Heart left ventricle (tissue), 16 donors: ENCODE measurements around the gene IGFBPL1. TPM values are rescaled to one million over a fixed set of nuclear protein-coding genes. Genes with fewer than 3 reads are reported as not detected.

ENCODE experiments used
- ATAC-seq, 4 donors: fragments of 200-7000 bp; cut with Tn5 transposase; one replicate each; pipeline ENCODE4 v1.9.1; 2020 to 2022; ENCODE audit warnings: moderate library complexity in 4 of 4, mild to moderate bottlenecking in 3 of 4, moderate number of reproducible peaks in 1 of 4
- DNase-seq, 5 donors: peaks; one replicate each; pipeline ENCODE4 v3.0.0-alpha.2; 2020
- H3K27ac ChIP-seq, 12 donors: fragments of 200-600 bp; sonication (generic) in 4 of 12; one replicate each; pipeline versions ENCODE4 v1.5.0 to v1.8.0; 2016 to 2022; ENCODE audit warnings: mild to moderate bottlenecking in 2 of 12
- H3K27me3 ChIP-seq, 9 donors: fragments of 200-600 bp; sonication (generic) in 2 of 9; one replicate each; pipeline versions ENCODE4 v1.5.1 to v1.8.0; 2016 to 2022; ENCODE audit warnings: mild to moderate bottlenecking in 3 of 9
- H3K36me3 ChIP-seq, 9 donors: fragments of 200-600 bp; sonication (generic) in 2 of 9; one replicate each; pipeline versions ENCODE4 v1.5.0 to v1.8.0; 2018 to 2022; ENCODE audit warnings: mild to moderate bottlenecking in 2 of 9
- H3K4me1 ChIP-seq, 12 donors: fragments of 200-600 bp; sonication (generic) in 4 of 12; one replicate each; pipeline versions ENCODE4 v1.5.0 to v1.8.0; 2016 to 2022; ENCODE audit warnings: mild to moderate bottlenecking in 3 of 12
- H3K4me3 ChIP-seq, 12 donors: fragments of 200-600 bp; sonication (generic) in 4 of 12; one replicate each; pipeline versions ENCODE4 v1.5.0 to v1.8.0; 2017 to 2022; ENCODE audit warnings: mild to moderate bottlenecking in 9 of 12, moderate library complexity in 4 of 12
- H3K9me3 ChIP-seq, 12 donors: fragments of 200-600 bp; sonication (generic) in 4 of 12; one replicate each; pipeline versions ENCODE4 v1.5.0 to v1.8.0; 2016 to 2022; ENCODE audit warnings: mild to moderate bottlenecking in 1 of 12
- POLR2A ChIP-seq, 2 donors: fragments of 450-650 bp; IDR thresholded peaks; one replicate each; pipeline ENCODE4 v1.6.1; 2017; ENCODE audit warnings: antibody characterized with exemption in 2 of 2, mild to moderate bottlenecking in 2 of 2, moderate library complexity in 2 of 2
- WGBS, 4 donors: extraction: QIAGEN DNeasy Blood & Tissue Kit in 2 of 4; methylation state at CpG; one replicate each; pipeline versions ENCODE4 v1.1.5 to v1.1.7; 2013 to 2018; 5-methylcytosine and 5-hydroxymethylcytosine counted together
- intact Hi-C, 10 donors: fragments of 100-400 bp; cut with DNase I; formaldehyde crosslinking; loops; one replicate each; pipeline versions ENCODE4 v1.11.1 to v1.14.2; 2022
- polyA plus RNA-seq, 2 donors: library from polyadenylated mRNA; stranded (reverse); fragments of 200-250 nt; gene quantifications; one replicate each; pipeline ENCODE4 v1.2.3, GENCODE V29; 2013
- total RNA-seq, 9 donors: library from RNA; depleted of rRNA in 2 of 9; stranded (reverse); fragments of >200 nt in 2 of 9; fragmentation: NEBNext Ultra II Directional in 3 of 9; extraction: Animal tissue kit (Norgen Biotek cat#: 25700) in 3 of 9; gene quantifications; one replicate each; pipeline versions ENCODE4 v1.1.0 to v1.2.4, GENCODE V29; 2016 to 2023
- TF ChIP-seq, protein P1 (sequence below), 12 donors: fragments of 200-600 bp; sonication (generic) in 4 of 12; IDR thresholded peaks; one replicate each; pipeline versions ENCODE4 v1.5.0 to v1.8.0; 2018 to 2022; ENCODE audit warnings: antibody characterized with exemption in 12 of 12, mild to moderate bottlenecking in 5 of 12
- donor health status: ischemic (EF 13 %, LVEDD 7.1; RV severe dilation, severe dysfunction).
- donor health status: healthy with polysubstance abuse.
- donor health status: DM: no; HTN: yes; CAD: no.
- donor health status: DM: no; HTN: no; CAD: no.
- donor health status: ischemic (EF 25% LVEDD 6.9; RV normal size, moderate dysfunction).
- donor health status: ischemic (EF 25% LVEDD 5.7; RV mildly dilated, moderate dysfunction).
- donor health status: healthy.
- donor health status: DM: yes; HTN: yes; CAD: no.
- donor health status: ischemic (EF 35%, LVEDD 5.7; RV mildly dilated, moderate dysfunction).
- donor health status: nonischemic (EF 11% LVEDD 7.7; RV severe dilation, severe dysfunction).
- donor health status: DM: yes; HTN: yes; CAD: no.
- donor health status: PGD.
- donor health status: ischemic (EF 29% LVEDD 5.4; RV normal size, mild dysfunction).
- donor health status: nonischemic (EF 23%, LVEDD 6.1; RV moderate dilation, normal function).

The IGFBPL1 gene
- total and polyA plus RNA-seq, 11 donors: 0.19 to 0.26 TPM; not detected in 9

- no peaks in the 10 kb centered on the region for H3K9me3 ChIP-seq
- TF ChIP-seq, protein P1, sequence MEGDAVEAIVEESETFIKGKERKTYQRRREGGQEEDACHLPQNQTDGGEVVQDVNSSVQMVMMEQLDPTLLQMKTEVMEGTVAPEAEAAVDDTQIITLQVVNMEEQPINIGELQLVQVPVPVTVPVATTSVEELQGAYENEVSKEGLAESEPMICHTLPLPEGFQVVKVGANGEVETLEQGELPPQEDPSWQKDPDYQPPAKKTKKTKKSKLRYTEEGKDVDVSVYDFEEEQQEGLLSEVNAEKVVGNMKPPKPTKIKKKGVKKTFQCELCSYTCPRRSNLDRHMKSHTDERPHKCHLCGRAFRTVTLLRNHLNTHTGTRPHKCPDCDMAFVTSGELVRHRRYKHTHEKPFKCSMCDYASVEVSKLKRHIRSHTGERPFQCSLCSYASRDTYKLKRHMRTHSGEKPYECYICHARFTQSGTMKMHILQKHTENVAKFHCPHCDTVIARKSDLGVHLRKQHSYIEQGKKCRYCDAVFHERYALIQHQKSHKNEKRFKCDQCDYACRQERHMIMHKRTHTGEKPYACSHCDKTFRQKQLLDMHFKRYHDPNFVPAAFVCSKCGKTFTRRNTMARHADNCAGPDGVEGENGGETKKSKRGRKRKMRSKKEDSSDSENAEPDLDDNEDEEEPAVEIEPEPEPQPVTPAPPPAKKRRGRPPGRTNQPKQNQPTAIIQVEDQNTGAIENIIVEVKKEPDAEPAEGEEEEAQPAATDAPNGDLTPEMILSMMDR (IDR thresholded peaks at IDR 0.05): no peak
- no peak for TF ChIP-seq POLR2A (IDR thresholded peaks at IDR 0.05)
- ATAC-seq (no peak), DNase-seq (no peak)
- intact Hi-C loops: loop anchor here in 3 of 10 donors (5.0 to 10.0 kb wide), 4 partner anchors 283 to 623 kb away; partner anchors contain the start of gene SLC25A51 (in 1 of the 3)
- peaks cover 0 to 5% (median 0%) of the 10 kb centered on the region in 12 donors for H3K4me1 ChIP-seq
- H3K36me3 ChIP-seq: no peaks in the 10 kb centered on the region
- no peaks in the 10 kb centered on the region for H3K27me3 ChIP-seq
- H3K27ac ChIP-seq: no peak overlapping the region
- no peak overlapping the region for H3K4me3 ChIP-seq
These were observed 56.4 kb downstream of the IGFBPL1 start for GRCh38 chr9:38367898-38368297.

- intact Hi-C loops: loop anchor here (1.0 to 10.0 kb wide), 13 partner anchors 276 to 619 kb away; partner anchors contain the start of gene SLC25A51 (in 2 of the 10)
- no peak overlapping the region for H3K27ac ChIP-seq
- H3K9me3 ChIP-seq: no peaks in the 10 kb centered on the region
- H3K36me3 ChIP-seq: no peaks in the 10 kb centered on the region
- no peaks in the 10 kb centered on the region for H3K27me3 ChIP-seq
- peaks cover 0 to 9% (median 0%) of the 10 kb centered on the region in 12 donors for H3K4me1 ChIP-seq
- H3K4me3 ChIP-seq: no peak overlapping the region
- no peak for DNase-seq
- ATAC-seq: peak in 2 of 4 donors; percentile 14 to 30
- WGBS, 4 donors: 61 to 77% (median 64%) methylated on average over 5 of the region's 5 CpGs
- TF ChIP-seq POLR2A (IDR thresholded peaks at IDR 0.05): no peak
- TF ChIP-seq, protein P1 (IDR thresholded peaks at IDR 0.05): no peak
These were observed 60.7 kb downstream of the IGFBPL1 start for GRCh38 chr9:38363589-38363925.

DNA sequence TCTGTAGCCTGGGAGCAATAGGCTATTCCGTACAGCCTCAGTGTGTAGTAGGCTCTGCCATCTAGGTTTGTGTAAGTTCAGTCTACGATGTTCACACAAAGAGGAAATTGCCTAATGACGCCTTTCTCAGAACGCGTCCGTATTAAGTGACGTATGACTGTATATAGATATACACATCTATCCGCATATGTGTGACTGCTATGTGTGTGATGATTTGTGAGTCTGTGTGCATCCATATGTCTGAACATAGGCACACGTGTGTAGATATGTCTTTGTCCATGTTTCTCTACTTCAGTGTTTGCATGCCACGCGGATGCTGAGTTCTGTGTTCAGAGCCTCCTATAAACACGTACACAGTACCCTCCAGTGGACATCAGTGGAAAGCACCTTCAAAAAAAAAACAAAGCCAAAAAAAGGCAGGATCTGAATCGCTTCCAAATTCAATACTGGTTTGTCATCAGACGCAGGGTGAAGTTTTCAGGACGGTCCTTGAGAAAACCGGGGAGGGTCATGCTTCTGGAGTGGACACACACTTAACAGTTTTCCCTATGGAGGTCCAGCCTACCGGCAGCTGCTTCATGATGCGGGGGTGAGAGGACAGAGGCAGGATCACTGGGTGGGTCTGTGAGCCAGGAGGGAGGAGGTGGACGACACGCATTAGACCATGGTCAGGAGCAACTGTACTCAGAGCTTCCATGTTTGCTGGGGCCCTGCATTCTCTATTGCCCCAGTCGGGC, 61.2 kb downstream of the IGFBPL1 start:
- no peaks in the 10 kb centered on the region for H3K9me3 ChIP-seq
- intact Hi-C loops: loop anchor here (1.0 to 10.0 kb wide), 13 partner anchors 276 to 618 kb away; partner anchors contain the start of gene SLC25A51 (in 2 of the 10)
- H3K27me3 ChIP-seq: no peaks in the 10 kb centered on the region
- peaks cover 0 to 9% (median 0%) of the 10 kb centered on the region in 12 donors for H3K4me1 ChIP-seq
- H3K27ac ChIP-seq: no peak overlapping the region
- no peaks in the 10 kb centered on the region for H3K36me3 ChIP-seq
- 41 to 45% (median 44%) methylated on average over 21 of the region's 21 CpGs for WGBS, 4 donors
- TF ChIP-seq POLR2A (IDR thresholded peaks at IDR 0.05): no peak
- TF ChIP-seq, protein P1 (IDR thresholded peaks at IDR 0.05): peak; percentile 36 to 72 (median 66)
- ATAC-seq (peak; percentile 73 to 90 (median 81)), DNase-seq (peak in 3 of 5 donors; percentile 20 to 44 (median 26))
- peak overlapping the region in 1 of 12 donors; percentile 32 for H3K4me3 ChIP-seq

- ATAC-seq: no peak
- H3K4me1 ChIP-seq: peaks cover 0 to 9% (median 0%) of the 10 kb centered on the region in 12 donors
- intact Hi-C loops: loop anchor here in 9 of 10 donors (5.0 to 10.0 kb wide), 10 partner anchors 274 to 617 kb away; partner anchors contain the start of gene SLC25A51 (in 2 of the 9)
- no peak overlapping the region for H3K4me3 ChIP-seq
- TF ChIP-seq POLR2A (IDR thresholded peaks at IDR 0.05): no peak
- TF ChIP-seq, protein P1 (IDR thresholded peaks at IDR 0.05): no peak
- H3K27ac ChIP-seq: no peak overlapping the region
- DNase-seq: no peak
- H3K27me3 ChIP-seq: no peaks in the 10 kb centered on the region
- no peaks in the 10 kb centered on the region for H3K9me3 ChIP-seq
- WGBS, 4 donors: 66 to 83% (median 78%) methylated on average over 6 of the region's 6 CpGs
- H3K36me3 ChIP-seq: no peaks in the 10 kb centered on the region
These were observed 62.8 kb downstream of the IGFBPL1 start for GRCh38 chr9:38361473-38361850.
